Osteoblast (primary cell): ENCODE data around the gene RIMBP2. TPM values are rescaled to one million over a fixed set of nuclear protein-coding genes. Genes with fewer than 3 reads are reported as not detected.

Source experiments
- DNase-seq: peaks from one replicate; pipeline ENCODE4 v3.0.0; 2011; ENCODE audit warnings: low spot score, mixed read lengths; ENCODE audit not compliant: insufficient read length; ENCODE audit errors: missing footprints
- H2AFZ ChIP-seq: 2 replicates; pipeline ENCODE4 v1.6.0; 2011; ENCODE audit warnings: mild to moderate bottlenecking, low read length
- H3K27ac ChIP-seq: 2 replicates; pipeline ENCODE4 v1.5.1; 2011; ENCODE audit warnings: mild to moderate bottlenecking, low read depth, low read length, moderate library complexity
- H3K27me3 ChIP-seq: 2 replicates; pipeline ENCODE4 v1.6.0; 2012; ENCODE audit warnings: mild to moderate bottlenecking, control low read depth, inconsistent platforms, low read length, moderate library complexity; ENCODE audit not compliant: insufficient read depth
- H3K36me3 ChIP-seq: 2 replicates; pipeline ENCODE4 v1.5.1; 2011; ENCODE audit warnings: mild to moderate bottlenecking, low read length, control low read depth, moderate library complexity; ENCODE audit not compliant: insufficient read depth
- H3K4me1 ChIP-seq: 2 replicates; pipeline ENCODE4 v1.5.1; 2011; ENCODE audit warnings: mild to moderate bottlenecking, low read length, control low read depth, moderate library complexity; ENCODE audit not compliant: insufficient read depth
- H3K4me2 ChIP-seq: 2 replicates; pipeline ENCODE4 v1.6.0; 2011; ENCODE audit warnings: mild to moderate bottlenecking, low read length; ENCODE audit not compliant: insufficient read depth
- H3K4me3 ChIP-seq: fragments of 200-600 bp; sonication (generic); 3 replicates; pipeline ENCODE4 v1.5.1; 2012; ENCODE audit warnings: mild to moderate bottlenecking, low read length, inconsistent platforms; ENCODE audit not compliant: insufficient read depth
- H3K79me2 ChIP-seq: 2 replicates; pipeline ENCODE4 v1.6.0; 2012; ENCODE audit warnings: mild to moderate bottlenecking, low read length, control low read depth, inconsistent platforms; ENCODE audit not compliant: insufficient read depth
- H3K9me3 ChIP-seq: 2 replicates; pipeline ENCODE4 v1.5.1; 2011; ENCODE audit warnings: low read depth, low read length, control low read depth
- H4K20me1 ChIP-seq: 2 replicates; pipeline ENCODE4 v1.6.0; 2012; ENCODE audit warnings: mild to moderate bottlenecking, low read length, control low read depth; ENCODE audit not compliant: insufficient read depth
- CTCF ChIP-seq: IDR thresholded peaks from 2 replicates; pipeline ENCODE4 v1.5.1; 2011; ENCODE audit warnings: mild to moderate bottlenecking, low read depth, low read length, moderate library complexity; ENCODE audit errors: extremely low read depth
- total RNA-seq: library from RNA; depleted of rRNA; stranded (reverse); fragments of >200 nt; gene quantifications from 2 replicates; pipeline ENCODE4 v1.2.3, GENCODE V29; 2012

Gene RIMBP2
- total RNA-seq, 1 donor = not detected

- Histone ChIP-seq H2AFZ (no peak overlapping the region), H3K27ac (no peak overlapping the region), H3K4me1 (no peaks in the 10 kb centered on the region), H3K9me3 (peaks cover 3% of the 10 kb centered on the region), H3K79me2 (no peaks in the 10 kb centered on the region), H3K27me3 (no peaks in the 10 kb centered on the region), H3K4me2 (no peak overlapping the region), H3K4me3 (no peak overlapping the region), H4K20me1 (no peaks in the 10 kb centered on the region), H3K36me3 (no peaks in the 10 kb centered on the region)
- no peak for TF ChIP-seq CTCF
- no peak for DNase-seq
Observed at GRCh38 chr12:130367523-130367922, 348.6 kb downstream of the RIMBP2 start.

GRCh38 chr12:130367003-130367402 lies 349.1 kb downstream of the RIMBP2 start:
- no peaks in the 10 kb centered on the region for H3K36me3 ChIP-seq
- no peak for TF ChIP-seq CTCF
- no peaks in the 10 kb centered on the region for H4K20me1 ChIP-seq
- H3K4me3 ChIP-seq = no peak overlapping the region
- no peaks in the 10 kb centered on the region for H3K27me3 ChIP-seq
- no peaks in the 10 kb centered on the region for H3K4me1 ChIP-seq
- H3K27ac ChIP-seq = no peak overlapping the region
- H3K79me2 ChIP-seq = no peaks in the 10 kb centered on the region
- no peak overlapping the region for H3K4me2 ChIP-seq
- DNase-seq = no peak
- H2AFZ ChIP-seq = no peak overlapping the region
- H3K9me3 ChIP-seq = peaks cover 3% of the 10 kb centered on the region

GRCh38 chr12:130366159-130366558 lies 349.9 kb downstream of the RIMBP2 start:
- DNase-seq = no peak
- no peaks in the 10 kb centered on the region for H3K36me3 ChIP-seq

GRCh38 chr12:130364578-130364977 lies 351.5 kb downstream of the RIMBP2 start:
- DNase-seq = no peak
- Histone ChIP-seq H3K4me3 (no peak overlapping the region), H3K27me3 (no peaks in the 10 kb centered on the region), H3K4me2 (no peak overlapping the region), H3K4me1 (no peaks in the 10 kb centered on the region), H3K79me2 (no peaks in the 10 kb centered on the region), H3K36me3 (no peaks in the 10 kb centered on the region), H2AFZ (no peak overlapping the region), H3K27ac (no peak overlapping the region), H3K9me3 (peaks cover 3% of the 10 kb centered on the region), H4K20me1 (no peaks in the 10 kb centered on the region)
- TF ChIP-seq CTCF = no peak

More at GRCh38 chr12:130366159-130366558, 349.9 kb downstream of the RIMBP2 start:
- Histone ChIP-seq H3K4me1 (no peaks in the 10 kb centered on the region), H3K4me2 (no peak overlapping the region), H3K4me3 (no peak overlapping the region), H3K9me3 (peaks cover 3% of the 10 kb centered on the region), H3K27me3 (no peaks in the 10 kb centered on the region), H2AFZ (no peak overlapping the region), H3K79me2 (no peaks in the 10 kb centered on the region), H4K20me1 (no peaks in the 10 kb centered on the region), H3K27ac (no peak overlapping the region)
- TF ChIP-seq CTCF = no peak
